HuH-7 (cell line): Measurements from ENCODE around the gene ZSCAN23.
A peak's percentile ranks its signal among the peaks of the same experiment; 100 is the strongest.
"Not testable (repeated sequence)": the region's sequence is repeated elsewhere in the genome, so short reads cannot be mapped to it uniquely, and the experiment has no call there.

Source experiments
- DNase-seq: peaks from one replicate; pipeline ENCODE4 v3.0.0; 2011; ENCODE audit warnings: low spot score

The ZSCAN23 gene

GRCh38 chr6:28443112-28443773 lies at the start of gene ZSCAN23:
ZSCAN23 (minus strand) TSS chr6:28443491; CDS start chr6:28436266, 7,225 bp downstream.
- DNase-seq = peak; percentile 57

- DNase-seq = no peak
Measured at GRCh38 chr6:28491984-28492317, 48.7 kb upstream of the ZSCAN23 start.

GRCh38 chr6:28490205-28490890 lies 47.1 kb upstream of the ZSCAN23 start:
- DNase-seq = no peak

GRCh38 chr6:28489366-28490204 lies 46.3 kb upstream of the ZSCAN23 start:
- DNase-seq = peak; percentile 47

GRCh38 chr6:28488916-28489365 lies 45.6 kb upstream of the ZSCAN23 start:
- no peak for DNase-seq

- no peak for DNase-seq
Measured at GRCh38 chr6:28486988-28487742, 43.9 kb upstream of the ZSCAN23 start.

GRCh38 chr6:28486533-28486932 lies 43.2 kb upstream of the ZSCAN23 start:
- no peak for DNase-seq

- no peak for DNase-seq
Measured at GRCh38 chr6:28485482-28485881, 42.2 kb upstream of the ZSCAN23 start.

GRCh38 chr6:28480253-28480932 lies 37.1 kb upstream of the ZSCAN23 start:
- DNase-seq = no peak

- no peak for DNase-seq
Measured at GRCh38 chr6:28478518-28478917, 35.2 kb upstream of the ZSCAN23 start.

GRCh38 chr6:28474441-28475219 lies 31.3 kb upstream of the ZSCAN23 start:
- peak; percentile 30 for DNase-seq

- not testable (repeated sequence) for DNase-seq
Measured at GRCh38 chr6:28469153-28469745, 26.0 kb upstream of the ZSCAN23 start.

GRCh38 chr6:28468056-28468455 lies 24.8 kb upstream of the ZSCAN23 start:
- no peak for DNase-seq

- no peak for DNase-seq
Measured at GRCh38 chr6:28462401-28462800, 19.1 kb upstream of the ZSCAN23 start.

GRCh38 chr6:28458568-28458967 lies 15.3 kb upstream of the ZSCAN23 start:
- DNase-seq = no peak

- no peak for DNase-seq
Measured at GRCh38 chr6:28449056-28449455, 5.8 kb upstream of the ZSCAN23 start.

GRCh38 chr6:28447512-28447906 lies 4.2 kb upstream of the ZSCAN23 start:
- not testable (repeated sequence) for DNase-seq

GRCh38 chr6:28446818-28447511 lies 3.7 kb upstream of the ZSCAN23 start:
- peak; percentile 13 for DNase-seq

GRCh38 chr6:28444759-28445158 lies 1.5 kb upstream of the ZSCAN23 start:
- not testable (repeated sequence) for DNase-seq

GRCh38 chr6:28442586-28442985 lies 705 bp downstream of the ZSCAN23 start:
- no peak for DNase-seq
